ENCODE measurements around the gene RPP30.

Gene RPP30

DNA sequence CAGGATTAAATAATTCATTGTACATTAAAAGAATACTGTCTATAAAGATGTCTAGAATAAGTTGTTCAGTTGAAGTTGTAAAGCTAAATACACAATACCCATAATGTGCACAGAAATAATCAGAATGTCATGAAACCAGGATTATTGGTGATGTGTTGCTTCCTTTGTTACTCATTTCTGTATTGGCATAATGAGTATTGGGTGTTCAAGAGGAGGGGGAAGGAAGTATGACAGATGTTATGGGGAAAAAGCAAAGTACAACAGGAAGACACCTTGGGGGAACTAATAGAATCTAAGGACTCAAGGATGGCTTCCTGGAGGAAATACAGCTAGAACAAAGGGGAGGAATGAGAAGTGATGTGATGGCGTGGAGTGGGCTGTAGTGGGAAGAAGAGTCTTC, 34.2 kb downstream of the RPP30 start:
- Histone ChIP-seq H2BK15ac (ENCODE audit: low read depth, poor library complexity, severe bottlenecking) (no peak overlapping the region), H3K23ac (ENCODE audit: low read length in 2 of 2) (no peak overlapping the region), H3K36me3 (ENCODE audit: control insufficient read depth in 1 of 2, insufficient read depth in 2 of 2, low read depth in 1 of 2, low read length in 2 of 2) (peaks cover 7 to 36% of the 10 kb centered on the region in 2 experiments), H3K9me3 (ENCODE audit: control insufficient read depth, low read length) (no peaks in the 10 kb centered on the region), H3K4ac (ENCODE audit: low read depth in 1 of 2, low read length in 2 of 2) (no peak overlapping the region), H3K4me2 (ENCODE audit: low read length, poor library complexity, severe bottlenecking) (no peak overlapping the region), H3K4me1 (ENCODE audit: control insufficient read depth, insufficient read depth, low read depth, low read length) (no peaks in the 10 kb centered on the region), H3K18ac (ENCODE audit: low read depth in 1 of 2, low read length in 2 of 2) (no peak overlapping the region), H3K9ac (ENCODE audit: low read length) (no peak overlapping the region), H2AFZ (ENCODE audit: low read depth, low read length) (no peak overlapping the region), H4K8ac (ENCODE audit: low read length) (no peak overlapping the region), H2AK5ac (ENCODE audit: low read length, severe bottlenecking) (no peak overlapping the region), H4K91ac (ENCODE audit: low read length) (no peak overlapping the region), H3K14ac (ENCODE audit: low read length in 2 of 2) (no peak overlapping the region), H3K27me3 (ENCODE audit: control insufficient read depth in 1 of 2, insufficient read depth in 1 of 2, low read length in 2 of 2) (no peaks in the 10 kb centered on the region), H2BK12ac (ENCODE audit: low read length in 2 of 2) (no peak overlapping the region), H2BK5ac (ENCODE audit: low read depth, low read length, poor library complexity, severe bottlenecking) (no peak overlapping the region), H3K4me3 (ENCODE audit: insufficient read depth in 1 of 2, low read depth in 1 of 2, low read length in 2 of 2) (no peak overlapping the region), H2BK120ac (ENCODE audit: low read depth, low read length) (no peak overlapping the region), H3K79me1 (replicated peaks; ENCODE audit: low read length, poor library complexity, severe bottlenecking) (no peaks in the 10 kb centered on the region), H3K27ac (ENCODE audit: low read length, poor library complexity, severe bottlenecking) (no peak overlapping the region)
- WGBS: 94% methylated on average over 1 of the region's 1 CpG
- no peak for DNase-seq

DNA sequence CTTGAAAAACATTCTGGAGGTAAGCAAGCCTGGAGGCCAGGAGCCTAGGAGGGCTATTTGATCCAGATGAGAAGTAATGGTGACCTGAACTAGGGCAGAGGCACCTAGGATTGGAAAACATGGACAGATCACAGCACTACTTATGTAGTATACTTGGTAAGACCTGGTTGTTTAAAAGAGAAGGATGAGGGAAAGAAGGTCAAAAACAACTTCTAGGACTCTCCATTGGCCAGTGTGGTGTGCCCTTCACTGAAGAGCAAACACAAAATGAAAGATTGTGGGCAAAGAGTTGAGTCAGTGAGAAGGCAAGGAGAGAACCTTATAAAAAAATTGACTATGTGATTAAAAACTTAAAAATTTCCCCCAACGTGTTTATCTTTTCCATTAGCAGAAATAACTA, 34.8 kb downstream of the RPP30 start:
- H3K14ac ChIP-seq (ENCODE audit: low read length in 2 of 2): no peak overlapping the region
- no peaks in the 10 kb centered on the region for H3K4me1 ChIP-seq (ENCODE audit: control insufficient read depth, insufficient read depth, low read depth, low read length)
- no peak overlapping the region for H2BK120ac ChIP-seq (ENCODE audit: low read depth, low read length)
- H3K18ac ChIP-seq (ENCODE audit: low read depth in 1 of 2, low read length in 2 of 2): no peak overlapping the region
- no peak overlapping the region for H3K27ac ChIP-seq (ENCODE audit: low read length, poor library complexity, severe bottlenecking)
- H2BK15ac ChIP-seq (ENCODE audit: low read depth, poor library complexity, severe bottlenecking): no peak overlapping the region
- H3K9me3 ChIP-seq (ENCODE audit: control insufficient read depth, low read length): no peaks in the 10 kb centered on the region
- no peak overlapping the region for H3K4me2 ChIP-seq (ENCODE audit: low read length, poor library complexity, severe bottlenecking)
- DNase-seq: no peak
- no peak overlapping the region for H2AFZ ChIP-seq (ENCODE audit: low read depth, low read length)
- no peak overlapping the region for H2BK5ac ChIP-seq (ENCODE audit: low read depth, low read length, poor library complexity, severe bottlenecking)
- peaks cover 5 to 29% of the 10 kb centered on the region in 2 experiments for H3K36me3 ChIP-seq (ENCODE audit: control insufficient read depth in 1 of 2, insufficient read depth in 2 of 2, low read depth in 1 of 2, low read length in 2 of 2)
- no peaks in the 10 kb centered on the region for H3K27me3 ChIP-seq (ENCODE audit: control insufficient read depth in 1 of 2, insufficient read depth in 1 of 2, low read length in 2 of 2)
- no peak overlapping the region for H4K91ac ChIP-seq (ENCODE audit: low read length)
- H2BK12ac ChIP-seq (ENCODE audit: low read length in 2 of 2): no peak overlapping the region
- no CpG with 5 or more reads among the region's 1 CpG for WGBS
- H3K4me3 ChIP-seq (ENCODE audit: insufficient read depth in 1 of 2, low read depth in 1 of 2, low read length in 2 of 2): no peak overlapping the region
- H3K79me1 ChIP-seq (replicated peaks; ENCODE audit: low read length, poor library complexity, severe bottlenecking): no peaks in the 10 kb centered on the region
- H3K23ac ChIP-seq (ENCODE audit: low read length in 2 of 2): no peak overlapping the region
- H3K4ac ChIP-seq (ENCODE audit: low read depth in 1 of 2, low read length in 2 of 2): no peak overlapping the region
- H4K8ac ChIP-seq (ENCODE audit: low read length): no peak overlapping the region
- no peak overlapping the region for H2AK5ac ChIP-seq (ENCODE audit: low read length, severe bottlenecking)
- no peak overlapping the region for H3K9ac ChIP-seq (ENCODE audit: low read length)

DNA sequence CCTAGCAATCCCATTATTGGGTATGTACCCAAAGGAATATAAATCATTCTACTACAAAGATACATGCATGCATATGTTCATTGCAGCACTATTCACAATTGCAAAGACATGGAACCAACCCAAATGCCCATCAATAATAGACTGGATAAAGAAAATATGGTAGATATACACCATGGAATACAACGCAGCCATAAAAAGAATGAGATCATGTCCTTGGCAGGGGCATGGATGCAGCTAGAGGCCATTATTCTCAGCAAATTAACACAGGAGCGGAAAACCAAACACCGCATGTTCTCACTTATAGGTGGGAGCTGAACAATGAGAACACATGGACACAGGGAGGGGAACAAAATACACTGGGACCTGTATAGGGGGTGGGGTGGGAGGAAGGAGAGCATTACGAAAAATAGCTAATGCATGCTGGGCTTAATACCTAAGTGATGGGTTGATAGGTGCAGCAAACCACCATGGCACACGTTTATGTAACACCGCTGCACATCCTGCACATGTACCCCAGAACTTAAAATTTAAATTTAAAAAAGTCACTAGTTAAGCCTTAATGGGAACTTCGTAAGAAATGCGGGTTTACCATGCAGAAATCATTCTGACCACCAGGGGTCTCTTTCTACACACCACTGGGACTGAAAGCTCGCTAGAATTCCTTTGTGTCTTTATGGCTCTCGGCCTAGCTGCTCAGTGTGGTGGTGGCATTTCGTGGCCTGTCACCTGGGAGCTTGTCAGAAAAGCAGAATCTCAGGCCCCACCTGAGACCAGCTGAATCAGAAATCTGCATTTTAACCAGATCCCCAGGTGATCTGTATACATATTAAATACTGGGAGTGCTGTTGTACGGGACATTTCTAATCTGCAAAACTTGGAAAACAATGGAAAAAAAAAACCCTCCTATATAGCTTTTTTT, 39.6 kb downstream of the RPP30 start:
- Histone ChIP-seq H3K4me2 (ENCODE audit: low read length, poor library complexity, severe bottlenecking) (no peak overlapping the region), H2BK5ac (ENCODE audit: low read depth, low read length, poor library complexity, severe bottlenecking) (no peak overlapping the region), H3K18ac (ENCODE audit: low read depth in 1 of 2, low read length in 2 of 2) (peak overlapping the region in 1 of 2 experiments; percentile 56), H3K9ac (ENCODE audit: low read length) (peak overlapping the region; percentile 24), H3K4ac (ENCODE audit: low read depth in 1 of 2, low read length in 2 of 2) (no peak overlapping the region), H3K14ac (ENCODE audit: low read length in 2 of 2) (no peak overlapping the region), H3K36me3 (ENCODE audit: control insufficient read depth in 1 of 2, insufficient read depth in 2 of 2, low read depth in 1 of 2, low read length in 2 of 2) (peaks cover 0 to 5% of the 10 kb centered on the region in 2 experiments), H3K79me1 (replicated peaks; ENCODE audit: low read length, poor library complexity, severe bottlenecking) (no peaks in the 10 kb centered on the region), H2AFZ (ENCODE audit: low read depth, low read length) (no peak overlapping the region), H2BK15ac (ENCODE audit: low read depth, poor library complexity, severe bottlenecking) (no peak overlapping the region), H4K8ac (ENCODE audit: low read length) (no peak overlapping the region), H3K9me3 (ENCODE audit: control insufficient read depth, low read length) (no peaks in the 10 kb centered on the region), H2BK12ac (ENCODE audit: low read length in 2 of 2) (no peak overlapping the region), H2AK5ac (ENCODE audit: low read length, severe bottlenecking) (no peak overlapping the region), H3K4me3 (ENCODE audit: insufficient read depth in 1 of 2, low read depth in 1 of 2, low read length in 2 of 2) (no peak overlapping the region), H3K27ac (ENCODE audit: low read length, poor library complexity, severe bottlenecking) (no peak overlapping the region), H3K27me3 (ENCODE audit: control insufficient read depth in 1 of 2, insufficient read depth in 1 of 2, low read length in 2 of 2) (no peaks in the 10 kb centered on the region), H2BK120ac (ENCODE audit: low read depth, low read length) (no peak overlapping the region), H3K4me1 (ENCODE audit: control insufficient read depth, insufficient read depth, low read depth, low read length) (no peaks in the 10 kb centered on the region), H4K91ac (ENCODE audit: low read length) (no peak overlapping the region), H3K23ac (ENCODE audit: low read length in 2 of 2) (no peak overlapping the region)
- DNase-seq: peak; percentile 85
- WGBS: 36% methylated on average over 11 of the region's 12 CpGs

DNA sequence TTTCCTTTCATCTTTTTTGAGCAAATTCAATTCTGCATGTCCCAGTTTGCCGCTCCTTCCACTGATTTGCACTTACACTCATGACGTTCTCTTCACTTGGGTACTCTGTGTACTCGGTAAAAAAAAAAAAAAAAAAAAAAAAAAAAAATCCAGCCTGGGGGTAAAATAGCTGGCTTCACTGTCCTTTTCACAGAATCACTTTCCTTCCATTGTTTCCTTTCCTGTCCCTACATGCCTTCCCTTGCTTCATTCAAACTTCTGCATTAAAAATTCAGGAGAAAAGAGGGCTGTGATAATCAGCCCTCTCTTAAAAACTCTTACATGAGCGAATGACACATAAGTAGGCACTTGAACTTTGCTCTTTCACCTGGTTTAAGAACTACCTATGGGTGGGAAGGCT, 40.4 kb downstream of the RPP30 start:
- Histone ChIP-seq H4K91ac (ENCODE audit: low read length) (no peak overlapping the region), H4K8ac (ENCODE audit: low read length) (no peak overlapping the region), H2BK15ac (ENCODE audit: low read depth, poor library complexity, severe bottlenecking) (no peak overlapping the region), H2AK5ac (ENCODE audit: low read length, severe bottlenecking) (no peak overlapping the region), H3K27ac (ENCODE audit: low read length, poor library complexity, severe bottlenecking) (no peak overlapping the region), H3K4me3 (ENCODE audit: insufficient read depth in 1 of 2, low read depth in 1 of 2, low read length in 2 of 2) (no peak overlapping the region), H3K14ac (ENCODE audit: low read length in 2 of 2) (no peak overlapping the region), H3K18ac (ENCODE audit: low read depth in 1 of 2, low read length in 2 of 2) (no peak overlapping the region), H3K79me1 (replicated peaks; ENCODE audit: low read length, poor library complexity, severe bottlenecking) (no peaks in the 10 kb centered on the region), H2BK120ac (ENCODE audit: low read depth, low read length) (no peak overlapping the region), H3K4me2 (ENCODE audit: low read length, poor library complexity, severe bottlenecking) (no peak overlapping the region), H3K4ac (ENCODE audit: low read depth in 1 of 2, low read length in 2 of 2) (no peak overlapping the region), H2BK5ac (ENCODE audit: low read depth, low read length, poor library complexity, severe bottlenecking) (no peak overlapping the region), H3K4me1 (ENCODE audit: control insufficient read depth, insufficient read depth, low read depth, low read length) (no peaks in the 10 kb centered on the region), H3K36me3 (ENCODE audit: control insufficient read depth in 1 of 2, insufficient read depth in 2 of 2, low read depth in 1 of 2, low read length in 2 of 2) (peaks cover 0 to 5% of the 10 kb centered on the region in 2 experiments), H3K23ac (ENCODE audit: low read length in 2 of 2) (no peak overlapping the region), H3K9me3 (ENCODE audit: control insufficient read depth, low read length) (no peaks in the 10 kb centered on the region), H2BK12ac (ENCODE audit: low read length in 2 of 2) (no peak overlapping the region), H2AFZ (ENCODE audit: low read depth, low read length) (no peak overlapping the region), H3K9ac (ENCODE audit: low read length) (peak overlapping the region; percentile 24), H3K27me3 (ENCODE audit: control insufficient read depth in 1 of 2, insufficient read depth in 1 of 2, low read length in 2 of 2) (no peaks in the 10 kb centered on the region)
- WGBS: 44% methylated on average over 3 of the region's 4 CpGs
- no peak for DNase-seq

Measured in mesenchymal stem cell (in vitro differentiated cells and primary cell).